IPS-NIHi7 (cell line): ENCODE results near the gene PDPK1.
"Not testable (repeated sequence)": the region's sequence is repeated elsewhere in the genome, so short reads cannot be mapped to it uniquely, and the experiment has no call there.

Experiments used
- DNase-seq: peaks from one replicate; pipeline ENCODE4 v3.0.0; 2012; ENCODE audit warnings: mixed read lengths; ENCODE audit errors: extremely low spot score

Gene PDPK1

GRCh38 chr16:2540912-2541311 is 3.1 kb downstream of the PDPK1 start:
- DNase-seq = not testable (repeated sequence)

GRCh38 chr16:2541409-2541808 is 3.6 kb downstream of the PDPK1 start:
- DNase-seq = not testable (repeated sequence)

- DNase-seq = not testable (repeated sequence)
Measured at GRCh38 chr16:2543771-2544170, 6.0 kb downstream of the PDPK1 start.

GRCh38 chr16:2550283-2550878 is 12.6 kb downstream of the PDPK1 start:
- not testable (repeated sequence) for DNase-seq

- DNase-seq = not testable (repeated sequence)
Measured at GRCh38 chr16:2551420-2551889, 13.6 kb downstream of the PDPK1 start.

- not testable (repeated sequence) for DNase-seq
Measured at GRCh38 chr16:2554709-2555425, 17.0 kb downstream of the PDPK1 start.

GRCh38 chr16:2557150-2557549 is 19.3 kb downstream of the PDPK1 start:
- DNase-seq = not testable (repeated sequence)

GRCh38 chr16:2560131-2560797 is 22.4 kb downstream of the PDPK1 start:
- DNase-seq = not testable (repeated sequence)

GRCh38 chr16:2560798-2561133 is 22.9 kb downstream of the PDPK1 start:
- not testable (repeated sequence) for DNase-seq

- DNase-seq = not testable (repeated sequence)
Measured at GRCh38 chr16:2567506-2567905, 29.7 kb downstream of the PDPK1 start.

GRCh38 chr16:2568573-2568972 is 30.8 kb downstream of the PDPK1 start:
- not testable (repeated sequence) for DNase-seq

GRCh38 chr16:2572704-2573103 is 34.9 kb downstream of the PDPK1 start:
- not testable (repeated sequence) for DNase-seq

GRCh38 chr16:2575839-2576238 is 38.0 kb downstream of the PDPK1 start:
- not testable (repeated sequence) for DNase-seq

- DNase-seq = not testable (repeated sequence)
Measured at GRCh38 chr16:2577044-2577443, 39.2 kb downstream of the PDPK1 start.

- DNase-seq = not testable (repeated sequence)
Measured at GRCh38 chr16:2578905-2579304, 41.1 kb downstream of the PDPK1 start.

GRCh38 chr16:2580143-2580542 is 42.3 kb downstream of the PDPK1 start:
- not testable (repeated sequence) for DNase-seq

- not testable (repeated sequence) for DNase-seq
Measured at GRCh38 chr16:2580818-2581217, 43.0 kb downstream of the PDPK1 start.

- no peak for DNase-seq
Measured at GRCh38 chr16:2584729-2585650, 47.2 kb downstream of the PDPK1 start.

- no peak for DNase-seq
Measured at GRCh38 chr16:2585651-2586081, 47.8 kb downstream of the PDPK1 start.

- DNase-seq = peak; percentile 78
Measured at GRCh38 chr16:2586241-2586640, 48.4 kb downstream of the PDPK1 start.

- DNase-seq = no peak
Measured at GRCh38 chr16:2586901-2587480, 49.2 kb downstream of the PDPK1 start.
